ENCODE data around the gene KRT9. TPM values are rescaled to one million over a fixed set of nuclear protein-coding genes. Genes with fewer than 3 reads are reported as not detected.

The KRT9 gene
- total RNA-seq, 2 donors from 2014 or later = not detected

DNA sequence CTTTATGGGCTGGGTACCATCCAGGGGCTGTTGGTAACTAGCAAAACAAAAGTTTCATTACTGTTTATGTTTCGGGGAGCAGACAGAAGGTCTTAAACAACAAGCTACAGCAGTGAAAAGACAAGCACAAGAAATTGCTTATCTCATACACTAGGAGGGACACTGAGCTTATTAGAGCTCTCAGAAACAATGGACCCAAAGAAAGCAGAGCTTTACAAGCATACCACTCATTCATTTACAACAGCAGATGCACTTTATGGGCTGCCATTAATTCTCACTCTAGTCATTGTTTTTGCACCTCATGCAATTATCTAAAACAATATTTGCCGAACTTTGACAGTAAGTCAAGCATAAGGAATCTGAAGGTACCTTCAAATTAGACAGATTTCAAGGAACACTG is 30.7 kb upstream of the KRT9 start:
- DNase-seq = no peak
- Histone ChIP-seq H3K4me1 (no peaks in the 10 kb centered on the region), H3K4me3 (no peak overlapping the region), H3K36me3 (no peaks in the 10 kb centered on the region), H3K9ac (ENCODE audit: low read depth in 2 of 2, low read length in 2 of 2) (no peak overlapping the region), H3K9me3 (no peaks in the 10 kb centered on the region), H3K27ac (no peak overlapping the region), H3K27me3 (no peaks in the 10 kb centered on the region)
- intact Hi-C loops (cut with DNase I) = no loop called here
- TF ChIP-seq, protein P1, sequence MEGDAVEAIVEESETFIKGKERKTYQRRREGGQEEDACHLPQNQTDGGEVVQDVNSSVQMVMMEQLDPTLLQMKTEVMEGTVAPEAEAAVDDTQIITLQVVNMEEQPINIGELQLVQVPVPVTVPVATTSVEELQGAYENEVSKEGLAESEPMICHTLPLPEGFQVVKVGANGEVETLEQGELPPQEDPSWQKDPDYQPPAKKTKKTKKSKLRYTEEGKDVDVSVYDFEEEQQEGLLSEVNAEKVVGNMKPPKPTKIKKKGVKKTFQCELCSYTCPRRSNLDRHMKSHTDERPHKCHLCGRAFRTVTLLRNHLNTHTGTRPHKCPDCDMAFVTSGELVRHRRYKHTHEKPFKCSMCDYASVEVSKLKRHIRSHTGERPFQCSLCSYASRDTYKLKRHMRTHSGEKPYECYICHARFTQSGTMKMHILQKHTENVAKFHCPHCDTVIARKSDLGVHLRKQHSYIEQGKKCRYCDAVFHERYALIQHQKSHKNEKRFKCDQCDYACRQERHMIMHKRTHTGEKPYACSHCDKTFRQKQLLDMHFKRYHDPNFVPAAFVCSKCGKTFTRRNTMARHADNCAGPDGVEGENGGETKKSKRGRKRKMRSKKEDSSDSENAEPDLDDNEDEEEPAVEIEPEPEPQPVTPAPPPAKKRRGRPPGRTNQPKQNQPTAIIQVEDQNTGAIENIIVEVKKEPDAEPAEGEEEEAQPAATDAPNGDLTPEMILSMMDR (IDR thresholded peaks at IDR 0.05) = no peak

GRCh38 chr17:41600318-41600717 is 28.5 kb upstream of the KRT9 start:
- H3K4me1 ChIP-seq = no peaks in the 10 kb centered on the region
- no peaks in the 10 kb centered on the region for H3K9me3 ChIP-seq
- intact Hi-C loops (cut with DNase I) = no loop called here
- H3K27ac ChIP-seq = no peak overlapping the region
- no peak overlapping the region for H3K4me3 ChIP-seq
- no peaks in the 10 kb centered on the region for H3K36me3 ChIP-seq
- TF ChIP-seq, protein P1 (IDR thresholded peaks at IDR 0.05) = no peak
- H3K27me3 ChIP-seq = no peaks in the 10 kb centered on the region
- DNase-seq = no peak
- H3K9ac ChIP-seq (ENCODE audit: low read depth in 2 of 2, low read length in 2 of 2) = no peak overlapping the region

GRCh38 chr17:41599680-41600079 is 27.8 kb upstream of the KRT9 start:
- Histone ChIP-seq H3K4me1 (no peaks in the 10 kb centered on the region), H3K4me3 (no peak overlapping the region), H3K36me3 (no peaks in the 10 kb centered on the region), H3K9me3 (no peaks in the 10 kb centered on the region), H3K27me3 (no peaks in the 10 kb centered on the region), H3K9ac (ENCODE audit: low read depth in 2 of 2, low read length in 2 of 2) (no peak overlapping the region), H3K27ac (no peak overlapping the region)
- DNase-seq = no peak
- intact Hi-C loops (cut with DNase I) = no loop called here
- TF ChIP-seq, protein P1 (IDR thresholded peaks at IDR 0.05) = no peak

GRCh38 chr17:41595585-41595984 is 23.7 kb upstream of the KRT9 start:
- Histone ChIP-seq H3K9me3 (no peaks in the 10 kb centered on the region), H3K4me3 (no peak overlapping the region), H3K27ac (no peak overlapping the region), H3K4me1 (no peaks in the 10 kb centered on the region), H3K36me3 (no peaks in the 10 kb centered on the region), H3K9ac (ENCODE audit: low read depth in 2 of 2, low read length in 2 of 2) (no peak overlapping the region), H3K27me3 (no peaks in the 10 kb centered on the region)
- intact Hi-C loops (cut with DNase I) = no loop called here
- TF ChIP-seq, protein P1 (IDR thresholded peaks at IDR 0.05) = no peak
- DNase-seq = no peak

DNA sequence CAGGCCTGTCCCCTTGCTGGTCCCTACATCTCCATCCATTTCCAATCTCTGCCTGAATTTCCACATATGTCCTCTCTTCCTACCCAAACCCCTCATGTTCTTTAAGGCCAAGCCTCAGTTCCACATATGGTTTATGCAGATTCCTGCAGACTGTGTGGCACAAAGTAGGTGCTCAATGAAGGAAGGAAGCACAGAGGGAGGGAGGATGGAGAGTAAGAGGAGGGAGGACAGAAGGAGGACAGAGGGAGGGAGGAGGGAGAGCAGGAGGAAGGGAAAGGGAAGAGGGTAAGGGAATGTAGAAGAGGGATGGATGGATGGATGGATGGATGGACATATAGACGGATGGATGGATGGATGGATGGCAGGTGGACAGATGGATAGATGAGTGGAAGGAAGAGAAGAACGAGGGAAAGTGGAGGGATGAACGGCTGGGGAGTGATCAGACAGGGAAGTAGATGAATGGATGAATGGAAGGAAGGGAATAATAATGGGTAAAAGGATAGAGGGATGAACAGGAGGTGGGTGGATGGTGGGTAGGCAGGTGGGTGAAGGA is 22.6 kb upstream of the KRT9 start:
- H3K9ac ChIP-seq (ENCODE audit: low read depth in 2 of 2, low read length in 2 of 2) = no peak overlapping the region
- intact Hi-C loops (cut with DNase I) = no loop called here
- H3K4me1 ChIP-seq = no peaks in the 10 kb centered on the region
- DNase-seq = no peak
- TF ChIP-seq, protein P1 (IDR thresholded peaks at IDR 0.05) = no peak
- no peak overlapping the region for H3K4me3 ChIP-seq
- no peaks in the 10 kb centered on the region for H3K27me3 ChIP-seq
- H3K27ac ChIP-seq = no peak overlapping the region
- H3K36me3 ChIP-seq = no peaks in the 10 kb centered on the region
- no peaks in the 10 kb centered on the region for H3K9me3 ChIP-seq
